Activated CD8-positive, alpha-beta T cell treated with anti-CD3 and anti-CD28 coated beads, Interleukin-2, amount 10 ng/mL, durations not matched to agents 7 days and 5 days (primary cell): ENCODE results near the gene MOV10L1. TPM values are rescaled to one million over a fixed set of nuclear protein-coding genes. Genes with fewer than 3 reads are reported as not detected.
"Not testable (repeated sequence)": the region's sequence is repeated elsewhere in the genome, so short reads cannot be mapped to it uniquely, and the experiment has no call there.

Source experiments
- ATAC-seq: fragments of 150-1000 bp; cut with Tn5 transposase; one replicate; pipeline ENCODE4 v1.10.0; 2021; ENCODE audit warnings: moderate library complexity
- CTCF ChIA-PET: fragments of 350-600 bp; sonication (Branson Sonifier 250); formaldehyde crosslinking; loops from one replicate; lab custom pipeline; 2021; ENCODE audit warnings: antibody characterized with exemption; lab: Charles Lee
- POLR2A ChIA-PET: fragments of 350-600 bp; sonication (Branson Sonifier 250); formaldehyde crosslinking; loops from one replicate; lab custom pipeline; 2021; ENCODE audit warnings: antibody characterized with exemption; lab: Charles Lee
- DNase-seq: peaks from one replicate; pipeline ENCODE4 v3.0.0-alpha.2; 2020
- H3K27ac Mint-ChIP-seq: one replicate; pipeline ENCODE4 v1.8.0; 2021; ENCODE audit warnings: mild to moderate bottlenecking, mixed read lengths
- H3K27me3 Mint-ChIP-seq: one replicate; pipeline ENCODE4 v1.8.0; 2021; ENCODE audit warnings: low read depth, mixed read lengths
- H3K36me3 Mint-ChIP-seq: one replicate; pipeline ENCODE4 v1.8.0; 2021; ENCODE audit warnings: low read depth, mixed read lengths
- H3K4me1 Mint-ChIP-seq: one replicate; pipeline ENCODE4 v1.8.0; 2021; ENCODE audit warnings: low read depth, mixed read lengths
- H3K4me3 Mint-ChIP-seq: one replicate; pipeline ENCODE4 v1.8.0; 2021; ENCODE audit warnings: mild to moderate bottlenecking, mixed read lengths
- H3K9me3 Mint-ChIP-seq: one replicate; pipeline ENCODE4 v1.8.0; 2022; ENCODE audit warnings: mixed read lengths; ENCODE audit not compliant: insufficient read depth
- total RNA-seq, 2 experiments: library from RNA; stranded (reverse); gene quantifications; one replicate each; pipeline ENCODE4 v1.2.3, GENCODE V29; 2021

MOV10L1 gene
- total RNA-seq, 2 experiments from 2014 or later = not detected

- CTCF ChIA-PET, H3K36me3 Mint-ChIP-seq: not testable (repeated sequence)
These were observed 47.5 kb downstream of the MOV10L1 start for GRCh38 chr22:50137277-50137676.

GRCh38 chr22:50138041-50138440 is 48.2 kb downstream of the MOV10L1 start:
- no peak overlapping the region for H3K27ac Mint-ChIP-seq
- CTCF ChIA-PET = no interaction called here
- POLR2A ChIA-PET = no interaction called here

More at GRCh38 chr22:50137277-50137676, 47.5 kb downstream of the MOV10L1 start:
- H3K4me1 Mint-ChIP-seq, H3K9me3 Mint-ChIP-seq, H3K27ac Mint-ChIP-seq, DNase-seq, H3K4me3 Mint-ChIP-seq, POLR2A ChIA-PET, ATAC-seq: not testable (repeated sequence)
- peaks cover 22% of the 10 kb centered on the region for H3K27me3 Mint-ChIP-seq

GRCh38 chr22:50138988-50139387 is 49.2 kb downstream of the MOV10L1 start:
- Mint-ChIP-seq H3K27me3 (peaks cover 28% of the 10 kb centered on the region), H3K4me3 (no peak overlapping the region), H3K4me1 (no peaks in the 10 kb centered on the region), H3K27ac (no peak overlapping the region), H3K9me3 (no peaks in the 10 kb centered on the region), H3K36me3 (no peaks in the 10 kb centered on the region)
- ChIA-PET CTCF (no interaction called here), POLR2A (interaction anchor here (0.6 kb wide), 1 partner anchor 309 kb away, joined by 3 read pairs; no protein-coding TSS in a partner anchor)
- ATAC-seq (no peak), DNase-seq (no peak)

More at GRCh38 chr22:50138041-50138440, 48.2 kb downstream of the MOV10L1 start:
- H3K27me3 Mint-ChIP-seq = peaks cover 25% of the 10 kb centered on the region
- no peaks in the 10 kb centered on the region for H3K4me1 Mint-ChIP-seq
- no peak overlapping the region for H3K4me3 Mint-ChIP-seq
- no peak for DNase-seq
- no peak for ATAC-seq
- no peaks in the 10 kb centered on the region for H3K36me3 Mint-ChIP-seq
- H3K9me3 Mint-ChIP-seq = no peaks in the 10 kb centered on the region

- Mint-ChIP-seq H3K4me3 (no peak overlapping the region), H3K27me3 (peaks cover 28% of the 10 kb centered on the region), H3K9me3 (no peaks in the 10 kb centered on the region), H3K36me3 (no peaks in the 10 kb centered on the region), H3K4me1 (no peaks in the 10 kb centered on the region), H3K27ac (no peak overlapping the region)
- CTCF ChIA-PET = no interaction called here
- DNase-seq = no peak
- POLR2A ChIA-PET = no interaction called here
- no peak for ATAC-seq
These were observed 50.1 kb downstream of the MOV10L1 start for GRCh38 chr22:50139843-50140415.

GRCh38 chr22:50140615-50141014 is 50.8 kb downstream of the MOV10L1 start:
- Mint-ChIP-seq H3K9me3 (no peaks in the 10 kb centered on the region), H3K27me3 (peaks cover 28% of the 10 kb centered on the region), H3K4me1 (no peaks in the 10 kb centered on the region), H3K27ac (no peak overlapping the region), H3K4me3 (no peak overlapping the region), H3K36me3 (no peaks in the 10 kb centered on the region)
- CTCF ChIA-PET = interaction anchor here (0.6 kb wide), 1 partner anchor 498 kb away, joined by 3 read pairs; no protein-coding TSS in a partner anchor
- no peak for DNase-seq
- ATAC-seq = no peak
- POLR2A ChIA-PET = no interaction called here

- CTCF ChIA-PET = interaction anchor here (0.6 to 2.6 kb wide), 2 partner anchors 11 to 497 kb away, joined by 3 to 6 read pairs; no protein-coding TSS in a partner anchor
- POLR2A ChIA-PET = interaction anchor here (0.7 kb wide), 1 partner anchor 15 kb away, joined by 3 read pairs; no protein-coding TSS in a partner anchor
These were observed 51.7 kb downstream of the MOV10L1 start for GRCh38 chr22:50141462-50141861.

GRCh38 chr22:50141891-50142363 is 52.1 kb downstream of the MOV10L1 start:
- CTCF ChIA-PET = interaction anchor here (1.2 to 2.6 kb wide), 2 partner anchors 11 to 375 kb away, joined by 3 to 6 read pairs; no protein-coding TSS in a partner anchor
- ATAC-seq (no peak), DNase-seq (peak; percentile 10)
- Mint-ChIP-seq H3K9me3 (no peaks in the 10 kb centered on the region), H3K27ac (no peak overlapping the region), H3K4me1 (no peaks in the 10 kb centered on the region), H3K36me3 (no peaks in the 10 kb centered on the region), H3K4me3 (no peak overlapping the region), H3K27me3 (peaks cover 21% of the 10 kb centered on the region)
- POLR2A ChIA-PET = interaction anchor here (0.7 kb wide), 1 partner anchor 16 kb away, joined by 3 read pairs; no protein-coding TSS in a partner anchor

More at GRCh38 chr22:50141462-50141861, 51.7 kb downstream of the MOV10L1 start:
- no peaks in the 10 kb centered on the region for H3K9me3 Mint-ChIP-seq
- no peak overlapping the region for H3K27ac Mint-ChIP-seq
- H3K27me3 Mint-ChIP-seq = peaks cover 24% of the 10 kb centered on the region
- DNase-seq = peak; percentile 7
- no peak overlapping the region for H3K4me3 Mint-ChIP-seq
- H3K36me3 Mint-ChIP-seq = no peaks in the 10 kb centered on the region
- no peak for ATAC-seq
- H3K4me1 Mint-ChIP-seq = no peaks in the 10 kb centered on the region

GRCh38 chr22:50143096-50143495 is 53.3 kb downstream of the MOV10L1 start:
- CTCF ChIA-PET = interaction anchor here (0.8 to 2.6 kb wide), 5 partner anchors 10 to 376 kb away, joined by 3 to 6 read pairs (median 3); no protein-coding TSS in a partner anchor
- Mint-ChIP-seq H3K27ac (no peak overlapping the region), H3K4me3 (no peak overlapping the region), H3K9me3 (no peaks in the 10 kb centered on the region), H3K36me3 (no peaks in the 10 kb centered on the region), H3K4me1 (no peaks in the 10 kb centered on the region), H3K27me3 (peaks cover 17% of the 10 kb centered on the region)
- POLR2A ChIA-PET = no interaction called here
- ATAC-seq (no peak), DNase-seq (no peak)

GRCh38 chr22:50144005-50144614 is 54.3 kb downstream of the MOV10L1 start:
- POLR2A ChIA-PET = no interaction called here
- ATAC-seq (no peak), DNase-seq (no peak)
- CTCF ChIA-PET = interaction anchor here (0.8 kb wide), 1 partner anchor 58 kb away, joined by 3 read pairs; no protein-coding TSS in a partner anchor
- Mint-ChIP-seq H3K9me3 (no peaks in the 10 kb centered on the region), H3K36me3 (no peaks in the 10 kb centered on the region), H3K4me3 (no peak overlapping the region), H3K27ac (no peak overlapping the region), H3K4me1 (peaks cover 2% of the 10 kb centered on the region), H3K27me3 (peaks cover 15% of the 10 kb centered on the region)

- POLR2A ChIA-PET = no interaction called here
- H3K4me3 Mint-ChIP-seq = no peak overlapping the region
- no peaks in the 10 kb centered on the region for H3K36me3 Mint-ChIP-seq
- no peak for ATAC-seq
- H3K27ac Mint-ChIP-seq = no peak overlapping the region
- peaks cover 6% of the 10 kb centered on the region for H3K27me3 Mint-ChIP-seq
- DNase-seq = no peak
- CTCF ChIA-PET = no interaction called here
- no peaks in the 10 kb centered on the region for H3K9me3 Mint-ChIP-seq
- H3K4me1 Mint-ChIP-seq = peaks cover 5% of the 10 kb centered on the region
These were observed 56.1 kb downstream of the MOV10L1 start for GRCh38 chr22:50145721-50146438.

GRCh38 chr22:50146439-50147238 is 56.8 kb downstream of the MOV10L1 start:
- ATAC-seq (no peak), DNase-seq (no peak)
- ChIA-PET CTCF (no interaction called here), POLR2A (interaction anchor here (0.7 kb wide), 1 partner anchor 52 kb away, joined by 3 read pairs; no protein-coding TSS in a partner anchor)
- H3K27me3 Mint-ChIP-seq = peaks cover 6% of the 10 kb centered on the region
- peaks cover 5% of the 10 kb centered on the region for H3K4me1 Mint-ChIP-seq
- no peak overlapping the region for H3K27ac Mint-ChIP-seq
- no peaks in the 10 kb centered on the region for H3K9me3 Mint-ChIP-seq
- H3K4me3 Mint-ChIP-seq = no peak overlapping the region
- no peaks in the 10 kb centered on the region for H3K36me3 Mint-ChIP-seq
